ENCODE measurements around the gene ARHGEF16. TPM values are rescaled to one million over a fixed set of nuclear protein-coding genes. Genes with fewer than 3 reads are reported as not detected.

The ARHGEF16 gene
- total and polyA plus RNA-seq, 2 experiments from 2014 or later: 24.8 to 36.2 TPM

DNA sequence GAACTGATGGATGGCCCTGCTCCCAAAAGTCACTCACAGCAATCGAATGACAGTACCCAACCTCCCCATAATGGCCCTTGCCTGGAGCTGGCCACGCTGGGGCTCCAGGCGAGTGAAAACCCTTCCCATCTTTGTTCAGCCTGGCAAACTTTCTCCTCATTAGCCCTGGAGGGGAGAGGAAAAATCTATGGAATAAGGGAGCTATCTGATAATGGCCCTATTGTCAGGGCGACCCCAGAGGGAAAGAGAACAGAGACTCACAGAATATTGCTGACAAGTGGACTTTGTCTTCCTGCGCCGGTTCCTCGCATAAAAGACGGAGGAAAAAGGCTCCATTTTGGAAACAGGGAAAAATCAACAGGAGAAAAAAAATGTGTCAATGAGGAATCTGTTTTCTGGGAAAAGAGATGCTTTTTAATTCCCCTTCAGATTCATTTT, 13.0 kb upstream of the ARHGEF16 start:
- H3K27ac ChIP-seq: no peak overlapping the region
- TF ChIP-seq, protein P1, sequence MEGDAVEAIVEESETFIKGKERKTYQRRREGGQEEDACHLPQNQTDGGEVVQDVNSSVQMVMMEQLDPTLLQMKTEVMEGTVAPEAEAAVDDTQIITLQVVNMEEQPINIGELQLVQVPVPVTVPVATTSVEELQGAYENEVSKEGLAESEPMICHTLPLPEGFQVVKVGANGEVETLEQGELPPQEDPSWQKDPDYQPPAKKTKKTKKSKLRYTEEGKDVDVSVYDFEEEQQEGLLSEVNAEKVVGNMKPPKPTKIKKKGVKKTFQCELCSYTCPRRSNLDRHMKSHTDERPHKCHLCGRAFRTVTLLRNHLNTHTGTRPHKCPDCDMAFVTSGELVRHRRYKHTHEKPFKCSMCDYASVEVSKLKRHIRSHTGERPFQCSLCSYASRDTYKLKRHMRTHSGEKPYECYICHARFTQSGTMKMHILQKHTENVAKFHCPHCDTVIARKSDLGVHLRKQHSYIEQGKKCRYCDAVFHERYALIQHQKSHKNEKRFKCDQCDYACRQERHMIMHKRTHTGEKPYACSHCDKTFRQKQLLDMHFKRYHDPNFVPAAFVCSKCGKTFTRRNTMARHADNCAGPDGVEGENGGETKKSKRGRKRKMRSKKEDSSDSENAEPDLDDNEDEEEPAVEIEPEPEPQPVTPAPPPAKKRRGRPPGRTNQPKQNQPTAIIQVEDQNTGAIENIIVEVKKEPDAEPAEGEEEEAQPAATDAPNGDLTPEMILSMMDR (IDR thresholded peaks at IDR 0.05; ENCODE audit: poor library complexity): no peak
- no peak for TF ChIP-seq EZH2phosphoT487 (IDR thresholded peaks at IDR 0.05; ENCODE audit: low read depth, severe bottlenecking, unreplicated experiment)
- TF ChIP-seq EZH2 (IDR thresholded peaks at IDR 0.05; ENCODE audit: borderline replicate concordance): no peak
- no peak overlapping the region for H3K4me2 ChIP-seq
- no peaks in the 10 kb centered on the region for H3K27me3 ChIP-seq
- no peaks in the 10 kb centered on the region for H3K79me2 ChIP-seq
- no peak overlapping the region for H2AFZ ChIP-seq
- no peaks in the 10 kb centered on the region for H3K9me3 ChIP-seq (ENCODE audit: low read depth)
- no peaks in the 10 kb centered on the region for H3K36me3 ChIP-seq (replicated peaks; ENCODE audit: insufficient read depth, low read depth)
- H3K4me3 ChIP-seq: no peak overlapping the region
- no peaks in the 10 kb centered on the region for H4K20me1 ChIP-seq (ENCODE audit: insufficient read depth, poor library complexity, severe bottlenecking)
- DNase-seq (ENCODE audit: low spot score): no peak
- H3K4me1 ChIP-seq (ENCODE audit: insufficient read depth): no peaks in the 10 kb centered on the region
- 52% methylated on average over 8 of the region's 8 CpGs for WGBS (ENCODE audit: low lambda C conversion rate, missing lambda C conversion rate)
- H3K9me2 ChIP-seq (replicated peaks; ENCODE audit: insufficient read depth): no peaks in the 10 kb centered on the region

DNA sequence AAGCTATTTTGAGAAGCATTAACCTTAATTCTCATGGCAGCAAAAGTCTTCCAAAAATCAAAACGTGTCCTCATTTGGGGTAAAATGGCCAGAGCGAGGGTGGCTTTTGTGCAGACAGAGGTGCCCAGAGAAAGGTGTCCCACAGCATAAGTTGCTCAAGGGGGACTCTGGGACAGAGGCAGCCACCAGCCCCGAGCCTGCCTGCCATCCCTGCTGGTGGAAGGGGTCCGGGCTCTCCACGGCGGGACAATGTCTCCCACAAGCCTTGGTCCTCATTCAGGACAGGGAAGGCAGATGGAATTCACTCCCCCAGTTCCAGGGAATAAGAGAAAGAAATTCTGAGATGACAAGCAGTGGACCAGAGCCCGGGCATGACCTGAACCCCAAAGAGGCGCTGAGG, 12.6 kb upstream of the ARHGEF16 start:
- H3K9me2 ChIP-seq (replicated peaks; ENCODE audit: insufficient read depth): no peaks in the 10 kb centered on the region
- DNase-seq (ENCODE audit: low spot score): no peak
- 89% methylated on average over 8 of the region's 8 CpGs for WGBS (ENCODE audit: low lambda C conversion rate, missing lambda C conversion rate)
- H4K20me1 ChIP-seq (ENCODE audit: insufficient read depth, poor library complexity, severe bottlenecking): no peaks in the 10 kb centered on the region
- no peaks in the 10 kb centered on the region for H3K27me3 ChIP-seq
- H3K9me3 ChIP-seq (ENCODE audit: low read depth): no peaks in the 10 kb centered on the region
- H3K27ac ChIP-seq: no peak overlapping the region
- H3K4me2 ChIP-seq: no peak overlapping the region
- no peak overlapping the region for H3K4me3 ChIP-seq
- no peaks in the 10 kb centered on the region for H3K36me3 ChIP-seq (replicated peaks; ENCODE audit: insufficient read depth, low read depth)
- H3K79me2 ChIP-seq: no peaks in the 10 kb centered on the region
- TF ChIP-seq EZH2 (IDR thresholded peaks at IDR 0.05; ENCODE audit: borderline replicate concordance): no peak
- TF ChIP-seq, protein P1 (IDR thresholded peaks at IDR 0.05; ENCODE audit: poor library complexity): no peak
- no peak for TF ChIP-seq EZH2phosphoT487 (IDR thresholded peaks at IDR 0.05; ENCODE audit: low read depth, severe bottlenecking, unreplicated experiment)
- no peaks in the 10 kb centered on the region for H3K4me1 ChIP-seq (ENCODE audit: insufficient read depth)
- no peak overlapping the region for H2AFZ ChIP-seq

DNA sequence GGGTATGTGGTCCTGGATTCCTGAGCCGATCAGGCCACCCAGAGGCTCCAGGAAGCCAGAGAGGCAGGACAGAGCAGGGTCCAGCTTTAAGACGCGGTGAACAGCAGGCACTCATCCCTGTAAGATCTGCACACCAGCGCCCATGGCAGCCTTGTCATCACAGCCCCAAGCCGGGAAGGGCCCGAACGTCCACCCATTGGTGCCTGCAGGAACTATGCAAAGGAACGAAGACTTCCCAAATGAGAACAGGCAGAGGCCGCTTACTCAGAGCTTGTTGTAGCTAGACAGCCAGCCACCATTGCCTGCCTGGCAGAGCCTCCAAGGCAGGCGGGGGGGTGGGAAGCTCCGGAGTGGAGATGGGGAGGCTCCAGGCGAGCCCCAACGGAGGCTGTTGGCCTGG, 12.1 kb upstream of the ARHGEF16 start:
- WGBS (ENCODE audit: low lambda C conversion rate, missing lambda C conversion rate): 90% methylated on average over 12 of the region's 13 CpGs
- H3K36me3 ChIP-seq (replicated peaks; ENCODE audit: insufficient read depth, low read depth): no peaks in the 10 kb centered on the region
- TF ChIP-seq, protein P1 (IDR thresholded peaks at IDR 0.05; ENCODE audit: poor library complexity): no peak
- TF ChIP-seq EZH2phosphoT487 (IDR thresholded peaks at IDR 0.05; ENCODE audit: low read depth, severe bottlenecking, unreplicated experiment): no peak
- TF ChIP-seq EZH2 (IDR thresholded peaks at IDR 0.05; ENCODE audit: borderline replicate concordance): no peak
- H3K27ac ChIP-seq: no peak overlapping the region
- DNase-seq (ENCODE audit: low spot score): no peak
- H4K20me1 ChIP-seq (ENCODE audit: insufficient read depth, poor library complexity, severe bottlenecking): no peaks in the 10 kb centered on the region
- H3K4me3 ChIP-seq: no peak overlapping the region
- H3K4me2 ChIP-seq: no peak overlapping the region
- no peaks in the 10 kb centered on the region for H3K79me2 ChIP-seq
- H3K27me3 ChIP-seq: no peaks in the 10 kb centered on the region
- no peaks in the 10 kb centered on the region for H3K9me3 ChIP-seq (ENCODE audit: low read depth)
- H3K4me1 ChIP-seq (ENCODE audit: insufficient read depth): no peaks in the 10 kb centered on the region
- no peaks in the 10 kb centered on the region for H3K9me2 ChIP-seq (replicated peaks; ENCODE audit: insufficient read depth)
- no peak overlapping the region for H2AFZ ChIP-seq

DNA sequence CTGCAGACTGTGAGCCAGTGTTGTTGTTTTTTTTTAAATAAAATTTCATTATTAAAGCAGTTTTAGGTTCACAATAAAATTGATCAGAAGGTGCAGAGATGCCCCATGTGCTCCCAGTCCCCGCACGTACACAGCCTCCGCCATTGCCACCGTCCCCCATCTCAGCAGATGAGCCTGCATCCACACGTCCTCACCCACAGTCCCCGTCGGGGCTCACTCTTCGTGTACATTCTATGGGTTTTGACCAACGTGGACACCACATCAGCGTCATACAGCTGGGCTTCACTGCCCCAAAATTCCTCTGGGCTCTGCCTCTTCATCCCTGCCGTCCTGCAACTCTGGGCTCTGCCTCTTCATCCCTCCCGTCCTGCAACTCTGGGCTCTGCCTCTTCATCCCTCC, 11.6 kb upstream of the ARHGEF16 start:
- 89% methylated on average over 12 of the region's 12 CpGs for WGBS (ENCODE audit: low lambda C conversion rate, missing lambda C conversion rate)
- no peaks in the 10 kb centered on the region for H3K27me3 ChIP-seq
- H3K4me1 ChIP-seq (ENCODE audit: insufficient read depth): no peaks in the 10 kb centered on the region

More for the DNA sequence above, 11.6 kb upstream of the ARHGEF16 start:
- Histone ChIP-seq H3K79me2 (no peaks in the 10 kb centered on the region), H3K4me2 (no peak overlapping the region), H3K9me3 (ENCODE audit: low read depth) (no peaks in the 10 kb centered on the region), H3K4me3 (no peak overlapping the region), H2AFZ (no peak overlapping the region), H4K20me1 (ENCODE audit: insufficient read depth, poor library complexity, severe bottlenecking) (no peaks in the 10 kb centered on the region), H3K9me2 (replicated peaks; ENCODE audit: insufficient read depth) (no peaks in the 10 kb centered on the region), H3K36me3 (replicated peaks; ENCODE audit: insufficient read depth, low read depth) (no peaks in the 10 kb centered on the region), H3K27ac (no peak overlapping the region)
- no peak for DNase-seq (ENCODE audit: low spot score)
- TF ChIP-seq EZH2phosphoT487 (IDR thresholded peaks at IDR 0.05; ENCODE audit: low read depth, severe bottlenecking, unreplicated experiment) (no peak), EZH2 (IDR thresholded peaks at IDR 0.05; ENCODE audit: borderline replicate concordance) (no peak)
- TF ChIP-seq, protein P1 (IDR thresholded peaks at IDR 0.05; ENCODE audit: poor library complexity): no peak
